HG03039 (cell line): ENCODE measurements around the gene MOV10.
"Not testable (repeated sequence)": the region's sequence is repeated elsewhere in the genome, so short reads cannot be mapped to it uniquely, and the experiment has no call there.

Experiments
- ATAC-seq: cut with Tn5 transposase; IDR thresholded peaks from one replicate; pipeline ENCODE4 v1.9.1; 2021; ENCODE audit warnings: mild to moderate bottlenecking, moderate library complexity; ENCODE audit not compliant: unreplicated experiment

The MOV10 gene

GRCh38 chr1:112712191-112712590 lies 37.7 kb downstream of the MOV10 start:
- no peak for ATAC-seq

- ATAC-seq = no peak
Observed at GRCh38 chr1:112712701-112713128, 38.3 kb downstream of the MOV10 start.

GRCh38 chr1:112713466-112714312 lies 39.2 kb downstream of the MOV10 start:
- peak; percentile 25 for ATAC-seq

DNA sequence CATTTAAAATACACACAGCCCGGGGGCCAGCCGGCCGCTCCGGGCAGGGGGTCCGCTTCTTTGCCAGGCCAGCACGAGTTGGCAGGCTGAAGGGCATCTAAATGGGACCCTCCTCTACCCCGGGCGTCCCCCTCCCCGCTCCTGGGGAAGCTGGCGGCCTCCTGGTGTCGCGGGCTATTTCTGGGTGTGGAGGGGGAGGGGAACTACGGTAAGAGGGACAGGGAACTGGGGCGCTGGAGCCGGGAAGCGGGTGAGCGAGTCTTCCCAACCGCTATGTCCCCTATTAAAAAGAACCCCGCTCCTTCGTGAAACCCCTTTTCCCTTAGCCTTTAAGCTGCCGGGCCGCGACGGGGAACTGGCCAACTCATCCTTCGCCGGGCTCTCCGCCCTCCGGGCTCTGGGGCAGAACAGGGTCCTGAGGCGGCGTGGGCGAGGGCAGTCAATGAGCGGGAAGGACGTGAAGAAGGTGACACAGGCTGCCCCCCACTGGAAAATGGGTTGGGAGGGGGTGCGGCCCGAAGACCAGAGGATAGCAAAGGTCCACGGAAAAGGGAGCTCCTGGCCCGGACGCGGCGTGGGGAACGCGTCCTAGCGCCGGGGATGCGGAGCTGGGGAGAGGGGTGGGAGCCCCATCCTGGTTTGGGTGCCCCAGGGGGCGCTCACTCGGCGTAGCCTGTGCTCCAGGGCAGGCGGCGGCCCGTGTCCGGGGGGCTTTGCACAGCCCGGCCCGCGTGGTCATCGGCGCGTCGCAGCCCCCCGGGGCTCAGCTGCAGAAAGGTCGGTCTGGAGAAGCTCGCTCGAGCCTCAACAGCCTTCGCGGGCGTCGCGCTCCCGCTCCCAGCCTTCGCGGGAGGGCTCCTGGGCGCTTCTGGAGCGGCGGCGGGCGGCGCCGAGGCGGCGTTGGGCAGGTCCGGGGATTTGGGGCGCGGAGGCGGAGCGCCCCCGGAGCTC lies 40.1 kb downstream of the MOV10 start:
- ATAC-seq = no peak

DNA sequence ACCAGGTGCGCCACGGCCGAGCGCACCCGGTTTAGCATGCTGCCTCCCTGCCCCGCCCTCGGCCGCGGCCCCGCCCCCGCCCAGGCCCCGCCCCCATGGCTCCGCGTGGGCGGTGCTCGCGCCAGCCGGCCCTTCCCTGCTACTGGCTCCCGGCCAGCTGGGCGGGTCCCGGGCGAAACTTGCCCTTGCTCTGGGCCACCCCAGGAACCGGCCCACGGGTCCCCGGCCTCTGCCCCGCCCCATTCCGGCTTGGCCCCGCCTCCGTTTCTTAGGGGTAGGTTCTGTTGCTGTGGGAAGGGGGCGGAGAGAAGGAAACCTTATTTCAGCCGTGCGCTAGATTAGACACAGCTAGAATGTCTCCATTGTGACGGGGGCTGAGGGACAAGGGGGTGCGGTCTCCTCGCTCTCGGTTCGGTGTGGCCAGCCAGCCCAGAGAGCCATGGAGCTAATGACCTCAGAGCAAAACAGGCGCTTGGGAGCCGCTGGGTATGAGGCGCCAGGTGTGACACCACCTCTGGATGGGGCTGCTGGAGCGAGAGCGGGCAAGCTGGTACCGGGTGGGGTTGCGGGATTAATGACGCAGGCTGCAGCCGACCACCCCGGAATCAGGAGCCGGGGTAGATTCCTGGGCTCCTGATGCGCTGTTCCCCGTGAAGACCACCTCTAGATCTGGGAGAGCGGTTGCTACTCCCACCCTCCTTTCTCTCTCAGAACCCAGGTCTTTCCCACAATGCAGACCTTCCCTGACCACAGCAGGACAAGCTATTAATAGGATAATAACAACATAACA lies 41.0 kb downstream of the MOV10 start, which contains the start of gene PPM1J:
Gene PPM1J (minus strand): TSS at position 69 of the 790 bp plus-strand sequence. CDS start 31 bp downstream, at position 38.
- peak; percentile 73 for ATAC-seq

GRCh38 chr1:112716133-112716720 lies 41.8 kb downstream of the MOV10 start:
- ATAC-seq = peak; percentile 31

GRCh38 chr1:112717263-112717873 lies 42.9 kb downstream of the MOV10 start:
- ATAC-seq = no peak

DNA sequence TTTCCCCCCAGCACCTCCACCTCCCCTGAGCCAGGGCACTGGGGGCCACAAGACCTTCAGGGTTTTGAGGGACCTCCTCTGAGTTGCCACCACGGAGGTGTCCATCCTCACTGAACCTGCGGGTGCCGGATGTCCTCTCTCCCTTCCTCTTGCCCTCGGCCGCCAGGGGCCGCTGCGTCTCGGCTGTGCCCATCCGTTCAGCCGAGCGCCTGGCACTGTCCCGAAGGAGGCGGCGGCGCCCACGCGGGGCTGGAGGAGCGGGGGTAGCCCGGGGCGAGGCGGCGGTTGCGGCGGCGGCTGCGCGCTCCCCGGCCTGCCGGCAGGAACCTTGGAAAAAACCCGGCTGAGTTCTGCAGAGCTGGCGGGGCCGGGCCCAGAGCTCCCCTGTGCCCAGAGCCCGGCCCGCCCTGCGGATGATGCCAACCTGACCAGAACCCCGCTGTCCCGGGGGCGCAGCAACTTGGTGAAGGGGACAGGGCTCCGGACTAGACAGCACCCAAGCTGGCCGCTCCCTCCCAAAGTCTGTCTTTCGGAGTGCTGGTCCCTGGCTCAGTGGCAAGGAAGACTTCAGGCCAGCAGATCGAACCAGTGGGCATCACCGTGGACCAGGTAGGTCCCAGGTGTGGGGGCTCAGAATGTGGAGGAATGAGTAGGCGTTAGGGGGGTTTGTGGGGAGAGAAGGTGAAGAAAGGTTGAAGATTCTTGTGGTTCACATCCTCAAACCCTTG lies 44.4 kb downstream of the MOV10 start:
- ATAC-seq = no peak

DNA sequence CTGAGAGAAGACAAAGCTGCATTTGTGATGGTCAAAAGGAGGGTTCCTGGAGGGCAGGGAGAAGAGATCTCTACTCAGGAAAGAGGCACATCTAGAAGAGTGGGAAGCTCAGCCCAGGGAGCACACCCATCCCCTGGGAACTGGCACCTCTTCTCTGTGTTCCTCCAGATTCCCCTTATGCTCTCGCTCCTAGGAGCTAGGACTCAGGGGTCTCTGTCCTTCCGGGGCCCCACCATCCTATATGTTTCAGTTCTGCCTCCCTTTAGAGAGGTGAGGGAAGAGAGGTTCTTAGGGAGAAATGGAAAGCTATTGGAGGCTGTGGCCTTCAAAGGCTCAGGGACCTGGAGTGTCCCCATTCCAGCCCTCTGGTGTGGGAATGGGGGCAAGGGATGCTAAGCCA lies 45.2 kb downstream of the MOV10 start:
- ATAC-seq = no peak

DNA sequence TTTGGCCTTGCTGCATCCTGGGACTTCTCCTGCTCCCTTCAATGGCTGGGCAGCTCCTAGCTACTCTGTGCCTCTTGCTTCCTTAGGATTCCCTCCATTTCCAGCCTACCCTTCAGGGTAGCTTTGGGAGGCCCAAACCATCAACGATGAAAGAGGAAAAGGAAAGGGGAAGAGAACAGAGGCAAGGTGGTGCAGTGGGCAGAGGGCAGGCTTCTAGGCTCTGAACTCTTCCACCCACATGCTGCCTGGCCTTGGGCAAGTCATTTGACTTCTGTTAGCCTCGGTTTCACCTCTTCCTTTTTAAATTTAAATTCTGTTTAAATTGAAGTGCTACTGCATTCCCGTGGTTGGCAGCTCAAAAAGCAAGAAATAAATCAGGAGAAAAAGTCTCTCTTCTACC lies 46.3 kb downstream of the MOV10 start:
- no peak for ATAC-seq

DNA sequence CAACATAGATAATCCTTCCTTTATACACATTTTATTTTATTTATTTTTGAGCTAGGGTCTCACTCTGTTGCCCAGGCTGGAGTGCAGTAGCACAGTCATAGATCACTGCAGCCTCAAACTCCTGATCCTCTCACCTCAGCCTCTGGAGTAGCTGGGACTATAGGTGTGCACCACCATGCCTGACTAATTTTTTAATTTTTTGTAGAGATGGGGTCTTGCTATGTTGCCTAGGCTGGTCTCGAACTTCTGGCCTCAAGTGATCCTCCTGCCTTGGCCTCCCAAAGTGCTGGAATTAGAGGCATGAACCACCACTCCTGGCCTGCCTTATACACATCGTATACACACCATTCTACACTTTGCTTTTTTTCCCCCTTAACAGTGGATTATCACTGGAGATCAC lies 46.8 kb downstream of the MOV10 start:
- ATAC-seq = not testable (repeated sequence)

DNA sequence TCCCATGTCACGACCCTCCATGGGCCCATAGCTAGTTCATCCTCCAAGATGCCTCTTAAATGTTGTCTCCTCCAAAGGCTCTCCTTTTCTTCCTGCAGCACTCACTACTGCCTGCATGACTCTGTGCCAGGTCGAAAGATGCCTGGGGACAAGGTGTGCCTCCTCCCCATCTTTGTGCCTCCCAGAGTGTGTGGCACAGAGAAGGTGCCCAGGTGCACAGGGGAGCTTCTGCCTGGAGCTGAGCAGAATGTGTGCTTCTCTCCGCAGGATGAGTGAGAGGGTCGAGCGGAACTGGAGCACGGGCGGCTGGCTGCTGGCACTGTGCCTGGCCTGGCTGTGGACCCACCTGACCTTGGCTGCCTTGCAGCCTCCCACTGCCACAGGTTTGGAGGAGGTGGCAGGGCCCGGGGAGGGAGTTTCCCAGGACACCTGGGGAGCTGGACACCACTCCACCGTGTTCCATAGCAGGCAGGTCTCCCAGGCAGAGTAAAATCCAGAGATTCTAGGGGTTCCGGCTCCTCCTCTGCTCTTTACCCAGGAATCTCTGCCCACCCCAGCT lies 47.6 kb downstream of the MOV10 start:
- ATAC-seq = no peak

- no peak for ATAC-seq
Observed at GRCh38 chr1:112722601-112723510, 48.4 kb downstream of the MOV10 start.

GRCh38 chr1:112723511-112723839 lies 49.0 kb downstream of the MOV10 start:
- ATAC-seq = no peak

DNA sequence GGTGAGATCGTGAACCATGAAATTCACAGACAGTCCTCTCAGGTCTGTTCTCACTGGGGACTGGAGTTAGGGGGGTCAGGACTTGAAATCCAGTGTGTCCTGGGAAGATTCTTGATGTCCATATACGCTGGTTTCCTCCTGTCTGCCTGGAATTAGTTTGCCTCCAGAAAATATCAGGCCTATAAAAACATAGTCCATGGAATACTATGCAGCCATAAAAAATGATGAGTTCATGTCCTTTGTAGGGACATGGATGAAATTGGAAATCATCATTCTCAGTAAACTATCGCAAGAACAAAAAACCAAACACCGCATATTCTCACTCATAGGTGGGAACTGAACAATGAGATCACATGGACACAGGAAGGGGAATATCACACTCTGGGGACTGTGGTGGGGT lies 49.8 kb downstream of the MOV10 start:
- ATAC-seq = not testable (repeated sequence)

- no peak for ATAC-seq
Observed at GRCh38 chr1:112727716-112728115, 53.3 kb downstream of the MOV10 start.

DNA sequence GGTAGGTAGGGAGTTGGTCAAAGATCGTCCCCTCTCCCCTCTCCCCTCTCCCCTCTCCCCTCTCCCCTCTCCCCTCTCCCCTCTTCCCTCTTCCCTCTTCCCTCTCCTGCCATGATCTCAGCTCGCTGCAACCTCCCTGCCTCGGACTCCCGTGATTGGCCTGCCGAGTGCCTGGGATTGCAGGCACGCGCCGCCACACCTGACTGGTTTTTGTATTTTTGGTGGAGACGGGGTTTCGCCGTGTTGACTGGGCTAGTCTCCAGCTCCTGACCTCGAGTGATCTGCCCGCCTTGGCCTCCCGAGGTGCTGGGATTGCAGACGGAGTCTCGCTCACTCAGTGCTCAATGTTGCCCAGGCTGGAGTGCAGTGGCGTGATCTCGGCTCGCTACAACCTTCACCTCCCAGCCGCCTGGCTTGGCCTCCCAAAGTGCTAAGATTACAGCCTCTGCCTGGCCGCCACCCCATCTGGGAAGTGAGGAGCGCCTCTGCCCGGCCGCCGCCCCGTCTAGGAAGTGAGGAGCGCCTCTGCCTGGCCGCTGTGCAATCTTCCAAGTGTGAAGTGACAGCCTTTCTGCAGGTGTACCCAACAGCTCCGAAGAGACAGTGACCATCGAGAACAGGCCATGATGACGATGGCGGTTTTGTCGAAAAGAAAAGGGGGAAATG lies 54.0 kb downstream of the MOV10 start:
- ATAC-seq = not testable (repeated sequence)
